Activated CD4-positive, alpha-beta memory T cell treated with anti-CD3 and anti-CD28 coated beads, Interleukin-2, amount 10 ng/mL, durations not matched to agents 7 days and 5 days (primary cell): ENCODE data around the gene MAPRE2. TPM values are rescaled to one million over a fixed set of nuclear protein-coding genes. Genes with fewer than 3 reads are reported as not detected.

ENCODE experiments used
- total RNA-seq, 2 experiments: library from RNA; stranded (reverse); gene quantifications; one replicate each; pipeline ENCODE4 v1.2.3, GENCODE V29; 2021

MAPRE2 gene
- total RNA-seq, 2 experiments from 2014 or later, result 39.2 to 45.2 TPM

Other genes with a start within 250 kb of the MAPRE2 start
- 10 to 100 TPM; 14.4 to 16.1 TPM for gene ZNF397, start 199.6 kb downstream of the MAPRE2 start, total RNA-seq
- 10 to 100 TPM; 14.6 to 19.2 TPM for gene ZSCAN30, start 248.8 kb downstream of the MAPRE2 start, total RNA-seq